Erythroblast (primary cell): Measurements from ENCODE around the gene ESPL1.

ENCODE experiments used
- DNase-seq, 2 experiments: peaks; one replicate each; lab custom pipeline; 2025; lab: John Stamatoyannopoulos, UW
- GATA1 ChIP-seq: IDR thresholded peaks from 2 replicates; pipeline ENCODE4 v1.6.1; 2011; ENCODE audit warnings: low read depth, mild to moderate bottlenecking, control low read depth, low read length, moderate library complexity
- POLR2A ChIP-seq: IDR thresholded peaks from 2 replicates; pipeline ENCODE4 v1.6.1; 2011; ENCODE audit warnings: mild to moderate bottlenecking, low read length

ESPL1 gene

GRCh38 chr12:53334822-53335221, 66.7 kb downstream of the ESPL1 start:
- TF ChIP-seq GATA1 (no peak), POLR2A (no peak)
- DNase-seq = no peak

- no peak for DNase-seq
- TF ChIP-seq POLR2A (no peak), GATA1 (no peak)
Observed at GRCh38 chr12:53336181-53336681, 68.1 kb downstream of the ESPL1 start, which contains the start of gene SP7. SP7 (minus strand) TSS chr12:53336354; CDS start chr12:53335646, 708 bp downstream.

GRCh38 chr12:53338017-53338416, 69.9 kb downstream of the ESPL1 start:
- no peak for TF ChIP-seq GATA1
- no peak for TF ChIP-seq POLR2A
- no peak for DNase-seq

- TF ChIP-seq POLR2A (no peak), GATA1 (no peak)
Observed at GRCh38 chr12:53338916-53339315, 70.8 kb downstream of the ESPL1 start.

GRCh38 chr12:53340398-53340797, 72.3 kb downstream of the ESPL1 start:
- no peak for DNase-seq
- TF ChIP-seq POLR2A (no peak), GATA1 (no peak)

More at GRCh38 chr12:53338916-53339315, 70.8 kb downstream of the ESPL1 start:
- DNase-seq = no peak
